Dendritic cell treated with granulocyte-macrophage colony-stimulating factor and Interleukin-4, amounts not matched to agents 40 ng/mL and 50 ng/mL, for 4 days (primary cell): ENCODE results near the gene FRMD6.
"Not testable (repeated sequence)": the region's sequence is repeated elsewhere in the genome, so short reads cannot be mapped to it uniquely, and the experiment has no call there.

Experiments
- H3K27ac Mint-ChIP-seq: one replicate; pipeline ENCODE4 v1.8.0; 2022; ENCODE audit warnings: mild to moderate bottlenecking, mixed read lengths
- H3K27me3 Mint-ChIP-seq: one replicate; pipeline ENCODE4 v1.8.0; 2022; ENCODE audit warnings: mild to moderate bottlenecking, mixed read lengths
- H3K36me3 Mint-ChIP-seq: one replicate; pipeline ENCODE4 v1.8.0; 2022; ENCODE audit warnings: low read depth, mixed read lengths
- H3K4me1 Mint-ChIP-seq: one replicate; pipeline ENCODE4 v1.8.0; 2022; ENCODE audit warnings: low read depth, mixed read lengths
- H3K4me3 Mint-ChIP-seq: one replicate; pipeline ENCODE4 v1.8.0; 2022; ENCODE audit warnings: mild to moderate bottlenecking, moderate library complexity, mixed read lengths
- H3K9me3 Mint-ChIP-seq: one replicate; pipeline ENCODE4 v1.8.0; 2022; ENCODE audit warnings: mixed read lengths
- intact Hi-C: fragments of 100-400 bp; cut with micrococcal nuclease; formaldehyde crosslinking; loops from one replicate; pipeline ENCODE4 v1.15.0; 2022

The FRMD6 gene

DNA sequence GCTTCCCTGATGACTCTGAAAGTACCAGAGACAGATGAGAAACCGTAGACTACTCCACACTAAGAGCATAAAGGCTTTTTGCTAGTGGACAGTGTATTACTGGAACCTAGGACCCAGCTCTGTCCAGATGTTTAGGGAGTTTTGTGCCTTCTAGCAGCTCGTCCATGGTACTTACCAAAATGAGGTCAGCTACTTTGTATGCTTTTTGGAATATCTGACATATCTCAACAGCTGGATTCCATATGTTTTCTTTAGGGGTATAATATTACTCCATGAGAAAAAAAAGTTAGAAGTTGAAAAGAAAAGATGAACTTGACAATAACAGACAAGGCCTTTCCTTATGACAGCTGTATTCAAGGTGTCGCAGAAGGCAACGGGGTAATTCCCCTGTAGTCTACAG lies 32.1 kb upstream of the FRMD6 start:
- H3K4me3 Mint-ChIP-seq, result no peak overlapping the region
- H3K27ac Mint-ChIP-seq, result no peak overlapping the region
- peaks cover 1% of the 10 kb centered on the region for H3K27me3 Mint-ChIP-seq
- H3K9me3 Mint-ChIP-seq, result no peaks in the 10 kb centered on the region
- intact Hi-C loops, result no loop called here
- no peaks in the 10 kb centered on the region for H3K36me3 Mint-ChIP-seq
- H3K4me1 Mint-ChIP-seq, result no peaks in the 10 kb centered on the region

DNA sequence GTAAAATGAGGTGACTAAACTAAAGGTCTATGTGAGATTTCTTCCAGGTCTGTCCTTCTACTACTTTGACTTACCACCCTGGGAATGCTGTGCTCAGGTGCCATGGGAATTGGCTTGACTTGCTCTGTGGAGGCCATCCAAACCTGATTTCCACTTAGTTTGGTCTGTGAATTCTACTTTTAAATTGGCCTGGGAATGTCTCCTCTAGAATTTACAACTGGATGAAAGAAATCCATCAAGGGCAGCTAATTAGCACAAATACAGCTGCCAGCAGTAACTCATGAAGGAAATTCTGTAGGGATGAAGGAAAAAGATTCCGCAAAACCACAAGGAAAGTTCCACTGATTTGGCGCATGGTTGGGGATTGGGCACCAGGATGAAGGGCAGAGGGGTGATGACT lies 31.7 kb upstream of the FRMD6 start:
- no peak overlapping the region for H3K27ac Mint-ChIP-seq
- intact Hi-C loops, result no loop called here
- H3K27me3 Mint-ChIP-seq, result peaks cover 1% of the 10 kb centered on the region
- no peak overlapping the region for H3K4me3 Mint-ChIP-seq
- no peaks in the 10 kb centered on the region for H3K36me3 Mint-ChIP-seq
- no peaks in the 10 kb centered on the region for H3K9me3 Mint-ChIP-seq
- no peaks in the 10 kb centered on the region for H3K4me1 Mint-ChIP-seq

DNA sequence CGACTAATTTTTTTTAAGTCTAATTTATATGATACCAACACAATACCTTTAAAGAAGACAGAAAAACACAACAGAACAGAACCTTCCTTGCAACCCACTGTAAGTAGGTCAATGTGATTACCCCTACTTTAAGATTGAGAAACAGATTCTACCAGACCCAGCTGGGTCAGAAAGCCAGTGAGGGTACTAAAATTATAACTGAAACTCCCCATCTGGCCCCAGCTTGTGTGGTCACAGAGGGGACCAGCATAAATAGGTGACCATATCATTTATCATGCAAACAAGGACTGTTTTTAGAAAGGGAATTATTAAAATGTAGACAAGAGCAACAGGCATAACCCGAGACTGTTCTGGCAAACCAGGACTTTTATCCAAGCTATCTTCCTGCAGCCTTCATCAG lies 30.1 kb upstream of the FRMD6 start:
- H3K27me3 Mint-ChIP-seq, result no peaks in the 10 kb centered on the region
- no peaks in the 10 kb centered on the region for H3K4me1 Mint-ChIP-seq
- no peak overlapping the region for H3K4me3 Mint-ChIP-seq
- no peaks in the 10 kb centered on the region for H3K9me3 Mint-ChIP-seq
- no peaks in the 10 kb centered on the region for H3K36me3 Mint-ChIP-seq
- H3K27ac Mint-ChIP-seq, result no peak overlapping the region
- intact Hi-C loops, result no loop called here

DNA sequence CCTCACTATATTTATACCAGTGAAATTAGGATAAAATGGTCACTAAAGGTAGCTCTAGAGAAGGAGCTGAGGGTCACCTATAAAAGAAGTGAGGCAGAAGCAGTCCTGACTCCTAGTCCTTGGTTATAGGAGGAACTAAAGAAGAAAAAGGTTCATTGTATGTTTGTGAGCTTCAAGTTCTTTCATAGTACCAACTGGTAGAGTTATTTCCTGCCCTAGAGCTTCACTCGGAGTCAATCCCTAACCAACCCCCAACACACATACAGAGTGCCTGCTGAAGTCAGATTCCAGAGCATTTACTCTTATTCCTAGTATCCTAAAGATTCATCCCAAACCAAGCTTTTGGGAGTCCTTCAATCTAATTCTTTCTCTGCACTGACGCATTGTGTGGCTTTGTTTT lies 29.3 kb upstream of the FRMD6 start:
- no peaks in the 10 kb centered on the region for H3K36me3 Mint-ChIP-seq
- H3K9me3 Mint-ChIP-seq, result no peaks in the 10 kb centered on the region
- H3K4me1 Mint-ChIP-seq, result no peaks in the 10 kb centered on the region
- intact Hi-C loops, result no loop called here
- H3K4me3 Mint-ChIP-seq, result no peak overlapping the region
- no peaks in the 10 kb centered on the region for H3K27me3 Mint-ChIP-seq
- no peak overlapping the region for H3K27ac Mint-ChIP-seq

DNA sequence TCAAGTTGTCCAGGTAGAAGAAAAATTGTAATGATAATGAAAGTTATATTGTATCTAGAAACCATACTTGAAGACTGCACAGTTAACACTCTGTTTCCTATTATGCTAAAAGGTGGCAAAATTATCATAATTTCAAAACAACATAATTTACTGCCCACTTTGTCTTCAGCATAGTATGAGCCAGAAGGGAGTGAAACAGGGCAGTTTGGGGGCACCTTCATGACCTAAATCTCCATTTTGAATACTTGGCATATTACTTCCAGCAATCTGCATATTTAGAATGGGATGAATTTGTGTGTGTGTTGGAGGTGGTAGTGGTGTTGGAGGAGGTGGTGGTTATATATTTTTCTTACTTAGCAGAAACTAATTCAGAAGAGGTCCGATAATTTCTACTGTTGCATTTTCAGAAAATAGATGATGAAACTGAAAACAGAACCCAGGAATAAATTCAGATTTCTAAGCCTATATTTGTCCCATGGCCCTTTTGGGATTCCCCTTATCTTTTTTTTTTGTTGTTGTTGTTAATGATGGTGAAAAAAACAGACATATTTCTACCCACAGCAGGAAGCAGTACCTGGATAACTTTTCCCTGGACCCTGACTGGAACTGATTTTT lies 26.6 kb upstream of the FRMD6 start:
- Mint-ChIP-seq H3K36me3 (no peaks in the 10 kb centered on the region), H3K27me3 (no peaks in the 10 kb centered on the region), H3K4me3 (no peak overlapping the region), H3K27ac (no peak overlapping the region), H3K4me1 (no peaks in the 10 kb centered on the region), H3K9me3 (no peaks in the 10 kb centered on the region)
- intact Hi-C loops, result no loop called here

DNA sequence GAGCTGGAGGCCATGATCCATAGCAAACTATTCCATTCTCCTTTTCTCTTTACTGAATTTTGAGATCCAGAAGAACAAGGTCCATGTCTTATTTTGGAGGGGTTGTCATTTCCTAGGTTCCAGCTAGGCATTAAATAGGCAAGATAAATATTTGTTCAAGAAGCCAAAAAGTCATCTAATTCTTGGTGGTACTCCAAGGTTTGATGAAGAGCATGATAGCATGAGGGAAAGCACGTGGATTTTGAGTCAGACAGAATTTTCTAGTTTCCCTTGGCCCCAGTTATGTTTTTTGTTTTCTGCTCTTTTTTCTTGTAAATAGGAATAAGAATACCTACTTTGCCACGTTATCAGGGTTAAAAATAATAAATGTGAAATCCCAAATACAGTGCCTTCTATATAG lies 25.5 kb upstream of the FRMD6 start:
- H3K27ac Mint-ChIP-seq, result no peak overlapping the region
- intact Hi-C loops, result no loop called here

DNA sequence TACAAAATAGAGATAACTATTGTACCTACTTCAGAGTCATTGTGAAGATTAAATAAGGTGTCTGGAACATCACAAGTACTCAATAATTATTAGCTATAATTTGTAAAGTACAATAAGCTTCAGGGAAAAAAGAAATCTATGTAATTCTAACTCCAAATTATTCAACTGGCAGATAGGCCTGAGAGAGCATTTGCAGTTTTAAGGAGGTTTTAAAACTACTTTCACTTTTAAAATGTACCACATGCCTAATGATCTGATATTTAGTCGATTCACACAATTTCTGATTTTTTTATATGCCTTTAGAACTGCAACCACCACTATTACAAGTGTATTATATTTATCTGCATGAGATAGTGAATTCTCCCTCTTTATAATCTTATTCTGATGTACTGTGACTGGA lies 24.9 kb upstream of the FRMD6 start:
- Mint-ChIP-seq H3K4me1 (no peaks in the 10 kb centered on the region), H3K4me3 (no peak overlapping the region), H3K36me3 (no peaks in the 10 kb centered on the region), H3K27me3 (no peaks in the 10 kb centered on the region), H3K27ac (no peak overlapping the region), H3K9me3 (no peaks in the 10 kb centered on the region)
- intact Hi-C loops, result no loop called here

More for the DNA sequence above, 25.5 kb upstream of the FRMD6 start:
- no peaks in the 10 kb centered on the region for H3K36me3 Mint-ChIP-seq
- no peaks in the 10 kb centered on the region for H3K27me3 Mint-ChIP-seq
- H3K4me1 Mint-ChIP-seq, result no peaks in the 10 kb centered on the region
- no peaks in the 10 kb centered on the region for H3K9me3 Mint-ChIP-seq
- no peak overlapping the region for H3K4me3 Mint-ChIP-seq

DNA sequence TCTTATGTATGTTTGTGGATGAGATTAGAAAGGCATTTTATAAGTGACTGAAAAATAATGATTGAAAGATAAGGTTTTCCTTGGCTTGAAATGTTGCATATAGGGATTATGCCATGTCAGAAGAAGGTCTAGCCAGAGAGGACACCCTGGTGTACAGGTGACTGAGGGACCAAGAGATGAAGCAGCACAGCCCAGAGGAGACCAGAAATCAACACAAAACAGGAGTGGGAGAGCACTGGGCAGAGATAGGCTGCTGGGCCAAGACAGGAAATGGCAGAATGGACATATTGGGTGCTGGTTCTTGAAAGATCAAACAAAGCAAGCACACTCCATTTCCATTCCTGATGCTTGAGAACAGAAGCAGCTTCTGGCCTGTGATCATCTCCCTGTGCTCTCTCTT lies 24.4 kb upstream of the FRMD6 start:
- Mint-ChIP-seq H3K4me1 (no peaks in the 10 kb centered on the region), H3K4me3 (no peak overlapping the region), H3K27ac (no peak overlapping the region), H3K9me3 (no peaks in the 10 kb centered on the region), H3K27me3 (no peaks in the 10 kb centered on the region), H3K36me3 (no peaks in the 10 kb centered on the region)
- intact Hi-C loops, result no loop called here

DNA sequence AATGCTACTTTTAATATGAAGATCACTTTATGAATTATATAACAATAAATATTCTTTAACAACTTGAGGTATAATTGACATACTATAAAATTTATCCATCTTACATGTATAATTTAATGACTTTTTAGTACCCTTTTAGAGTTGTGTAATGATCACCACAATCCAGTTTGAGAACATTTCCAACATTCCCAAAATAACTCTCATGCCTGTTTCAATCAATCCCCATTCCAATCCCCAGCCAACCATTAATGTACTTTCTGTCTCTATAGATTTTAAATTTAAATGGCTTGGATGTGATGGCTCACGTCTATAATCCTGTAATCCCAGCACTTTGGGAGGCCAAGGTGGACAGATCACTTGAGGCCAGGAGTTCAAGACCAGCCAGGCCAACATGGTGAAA lies 23.5 kb upstream of the FRMD6 start:
- H3K4me1 Mint-ChIP-seq, result no peaks in the 10 kb centered on the region
- H3K27me3 Mint-ChIP-seq, result no peaks in the 10 kb centered on the region
- no peaks in the 10 kb centered on the region for H3K36me3 Mint-ChIP-seq
- H3K4me3 Mint-ChIP-seq, result no peak overlapping the region
- H3K9me3 Mint-ChIP-seq, result no peaks in the 10 kb centered on the region
- H3K27ac Mint-ChIP-seq, result no peak overlapping the region
- intact Hi-C loops, result no loop called here

DNA sequence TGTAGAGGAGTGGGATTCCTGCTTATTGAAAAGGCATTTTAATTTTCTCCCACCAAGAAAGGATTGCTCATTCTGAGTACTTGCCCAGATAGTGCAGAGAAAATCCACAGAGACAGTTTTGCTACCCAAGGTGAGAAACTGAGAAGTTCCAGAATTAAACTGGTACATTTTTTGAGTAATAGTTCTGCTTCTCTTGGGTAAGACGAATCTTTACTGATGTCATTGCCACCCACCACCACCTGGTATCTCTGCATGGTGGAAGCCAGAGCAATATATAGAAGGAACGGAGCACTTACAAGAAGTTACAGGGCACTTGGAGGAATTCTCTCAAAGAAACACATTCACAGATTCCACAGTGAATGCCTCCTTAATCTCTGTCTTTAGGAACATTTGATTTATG lies 20.7 kb upstream of the FRMD6 start:
- intact Hi-C loops, result no loop called here
- H3K27me3 Mint-ChIP-seq, result peaks cover 3% of the 10 kb centered on the region
- H3K9me3 Mint-ChIP-seq, result no peaks in the 10 kb centered on the region
- no peak overlapping the region for H3K27ac Mint-ChIP-seq
- no peaks in the 10 kb centered on the region for H3K4me1 Mint-ChIP-seq
- H3K4me3 Mint-ChIP-seq, result no peak overlapping the region
- H3K36me3 Mint-ChIP-seq, result no peaks in the 10 kb centered on the region

DNA sequence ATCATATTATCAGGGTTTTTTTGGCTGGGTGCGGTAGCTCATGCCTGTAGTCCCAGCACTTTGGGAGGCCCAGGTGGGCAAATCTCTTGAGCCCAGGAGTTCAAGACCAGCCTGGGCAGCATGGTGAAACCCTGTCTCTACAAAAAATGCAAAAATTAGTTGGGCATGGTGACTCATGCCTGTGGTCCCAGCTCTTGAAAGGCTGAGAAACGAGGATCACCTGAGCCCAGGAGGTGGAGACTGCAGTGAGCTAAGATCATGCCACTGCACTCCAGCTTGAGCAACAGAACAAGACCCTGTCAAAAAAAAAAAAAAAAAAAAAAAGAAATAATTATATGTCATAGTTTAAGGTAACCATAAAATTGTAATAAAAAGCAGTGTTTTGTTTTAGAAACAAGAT lies 18.4 kb upstream of the FRMD6 start:
- H3K4me1 Mint-ChIP-seq, H3K4me3 Mint-ChIP-seq, intact Hi-C loops, H3K9me3 Mint-ChIP-seq, H3K36me3 Mint-ChIP-seq, H3K27ac Mint-ChIP-seq: not testable (repeated sequence)
- H3K27me3 Mint-ChIP-seq, result peaks cover 13% of the 10 kb centered on the region

DNA sequence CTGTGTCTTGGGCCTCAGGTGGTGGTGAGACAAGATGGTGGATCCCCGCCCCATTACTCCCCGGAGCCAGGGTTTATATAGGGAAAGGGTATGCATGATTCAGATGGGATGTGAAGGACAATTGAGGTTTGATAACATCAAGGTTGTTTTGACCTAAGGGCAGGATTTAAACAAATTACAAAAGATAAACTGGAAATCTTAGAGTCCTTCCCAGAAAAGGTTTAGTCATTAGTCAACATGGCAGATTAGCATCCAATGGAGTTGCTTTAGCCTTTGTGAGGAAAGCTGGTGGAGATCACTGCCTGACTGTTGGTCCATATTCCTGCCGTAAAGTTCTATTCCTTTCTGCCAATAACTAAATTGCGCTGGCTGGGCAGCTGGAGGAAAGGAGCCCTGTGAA lies 15.6 kb upstream of the FRMD6 start:
- Mint-ChIP-seq H3K4me3 (no peak overlapping the region), H3K4me1 (no peaks in the 10 kb centered on the region), H3K27me3 (peaks cover 14% of the 10 kb centered on the region), H3K36me3 (no peaks in the 10 kb centered on the region), H3K27ac (no peak overlapping the region), H3K9me3 (no peaks in the 10 kb centered on the region)
- intact Hi-C loops, result no loop called here

DNA sequence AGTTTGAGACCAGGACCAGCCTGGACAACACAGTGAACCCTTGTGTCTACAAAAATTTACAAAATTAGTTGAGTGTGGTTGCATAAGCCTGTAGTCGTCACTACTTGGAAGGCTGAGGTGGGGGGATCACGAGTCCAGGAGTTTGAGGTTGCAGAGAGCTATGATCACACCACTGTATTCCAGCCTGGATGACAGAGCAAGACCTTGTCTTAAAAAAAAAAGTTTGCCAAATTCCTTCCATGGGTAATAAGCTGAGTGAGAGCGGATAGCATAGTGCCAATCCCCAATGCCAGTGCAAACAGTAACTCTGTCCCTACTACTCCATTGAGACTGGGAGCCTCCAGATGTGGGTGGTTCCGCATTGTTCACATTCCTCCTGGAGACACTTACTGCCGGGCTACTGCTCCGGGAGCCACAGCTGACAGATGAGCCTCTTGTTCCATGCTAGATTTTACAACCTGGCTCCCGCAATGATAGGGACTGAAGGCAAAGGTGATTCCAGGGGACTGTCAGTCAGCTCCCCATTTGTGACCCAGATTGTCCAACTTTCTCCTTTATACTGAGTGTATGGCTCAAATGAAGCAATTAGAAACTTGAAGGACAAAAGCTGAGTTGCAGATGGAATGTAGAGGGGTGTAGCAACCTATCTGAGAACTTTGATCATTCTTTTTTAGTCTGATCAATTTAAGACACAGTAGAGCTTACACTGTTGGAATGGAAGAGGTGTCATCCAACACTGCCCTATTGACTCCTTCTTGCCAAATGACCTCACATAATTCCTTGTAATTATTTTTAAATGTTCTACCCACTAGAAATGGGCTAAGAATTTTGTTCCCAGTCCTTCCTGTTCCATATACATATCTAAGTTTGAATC lies 13.4 kb upstream of the FRMD6 start:
- H3K27ac Mint-ChIP-seq, result no peak overlapping the region
- intact Hi-C loops, result no loop called here
- H3K4me1 Mint-ChIP-seq, result no peaks in the 10 kb centered on the region
- H3K9me3 Mint-ChIP-seq, result no peaks in the 10 kb centered on the region
- peaks cover 14% of the 10 kb centered on the region for H3K27me3 Mint-ChIP-seq
- H3K36me3 Mint-ChIP-seq, result no peaks in the 10 kb centered on the region
- no peak overlapping the region for H3K4me3 Mint-ChIP-seq

DNA sequence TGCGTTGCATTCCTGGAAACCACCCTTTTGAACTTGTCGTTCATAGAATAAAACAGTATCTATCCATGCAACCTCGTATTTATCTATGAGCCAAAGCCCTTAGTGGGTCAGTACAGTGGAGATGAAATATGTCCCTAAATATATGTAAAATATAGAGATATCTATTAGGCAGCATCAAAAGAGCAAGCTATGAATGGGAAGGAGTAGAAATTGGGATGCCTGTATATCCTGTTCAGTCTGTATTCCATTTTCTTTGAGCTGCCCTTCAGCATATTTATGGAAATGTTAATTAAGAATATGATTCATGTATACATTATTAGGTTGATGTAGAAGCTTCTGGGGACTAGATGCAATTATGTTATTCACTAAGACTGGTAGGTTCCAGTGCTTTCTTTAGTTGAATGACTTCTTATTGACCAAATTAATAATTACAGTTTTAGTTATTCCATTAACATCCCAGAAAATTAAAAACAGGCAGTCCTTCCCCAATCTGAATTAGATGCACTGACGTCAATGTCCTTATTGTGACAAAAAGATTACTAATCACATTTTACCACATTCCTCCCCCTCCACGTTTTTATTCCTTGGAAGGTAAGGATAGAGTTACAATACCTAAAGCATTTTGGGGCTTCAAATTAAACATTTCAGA lies 11.9 kb upstream of the FRMD6 start:
- H3K27me3 Mint-ChIP-seq, result peaks cover 14% of the 10 kb centered on the region
- H3K4me3 Mint-ChIP-seq, result no peak overlapping the region
- no peaks in the 10 kb centered on the region for H3K36me3 Mint-ChIP-seq
- intact Hi-C loops, result no loop called here
- H3K9me3 Mint-ChIP-seq, result no peaks in the 10 kb centered on the region
- no peaks in the 10 kb centered on the region for H3K4me1 Mint-ChIP-seq
- no peak overlapping the region for H3K27ac Mint-ChIP-seq
